SK-N-SH (cell line): ENCODE data around the gene ZNG1A. TPM values are rescaled to one million over a fixed set of nuclear protein-coding genes. Genes with fewer than 3 reads are reported as not detected.
"Not testable (repeated sequence)": the region's sequence is repeated elsewhere in the genome, so short reads cannot be mapped to it uniquely, and the experiment has no call there.

Experiments
- CTCF ChIA-PET: fragments of 300-600, 350-600 bp; formaldehyde crosslinking; extraction: SDS; loops from one replicate; lab custom pipeline; 2021; lab: Yijun Ruan, JAX
- POLR2A ChIA-PET: fragments of 350-600 bp; sonication (Branson Sonifier 250); formaldehyde crosslinking; extraction: SDS; loops from one replicate; lab custom pipeline; 2020; ENCODE audit warnings: antibody characterized with exemption, inconsistent platforms; lab: Yijun Ruan, JAX
- DNase-seq: peaks from one replicate; pipeline ENCODE4 v3.0.0; 2012
- H2AFZ ChIP-seq: fragments of 200-600 bp; sonication (generic); 2 replicates; pipeline ENCODE4 v1.8.1; 2016; ENCODE audit warnings: antibody characterized with exemption, mild to moderate bottlenecking, low read depth
- H3F3A ChIP-seq: fragments of 200-600 bp; sonication (generic); replicated peaks from 2 replicates; pipeline ENCODE3; 2016; ENCODE audit warnings: antibody characterized with exemption, mild to moderate bottlenecking; ENCODE audit not compliant: insufficient read depth
- H3K27ac ChIP-seq, 2 experiments: fragments of 200-500 bp in 1 of 2; fragments of 200-600 bp in 1 of 2; sonication (Bioruptor generic) in 1 of 2; sonication (generic), shearing (Covaris generic) in 1 of 2; 2 replicates each; pipeline versions ENCODE4 v1.5.1 to v1.6.1; 2014 to 2016; ENCODE audit warnings: low read depth in 2 of 2, inconsistent platforms in 1 of 2, low read length in 1 of 2, mild to moderate bottlenecking in 1 of 2, mixed read lengths in 1 of 2
- H3K27me3 ChIP-seq: fragments of 200-600 bp; sonication (generic), shearing (Covaris generic); 2 replicates; pipeline ENCODE4 v1.6.1; 2016; ENCODE audit warnings: mixed run types; ENCODE audit not compliant: insufficient read depth
- H3K36me3 ChIP-seq, 2 experiments: fragments of 200-500 bp in 1 of 2; fragments of 200-600 bp in 1 of 2; sonication (Bioruptor generic) in 1 of 2; sonication (generic) in 1 of 2; replicated peaks in 1 of 2; 2 replicates each; pipeline versions ENCODE3 to v1.5.1; 2014 to 2016; ENCODE audit warnings: low read length in 1 of 2, mild to moderate bottlenecking in 1 of 2; ENCODE audit not compliant: insufficient read depth in 2 of 2, control insufficient read depth in 1 of 2
- H3K4me1 ChIP-seq, 2 experiments: fragments of 200-500 bp in 1 of 2; fragments of 200-600 bp in 1 of 2; sonication (Bioruptor generic) in 1 of 2; sonication (generic), shearing (Covaris generic) in 1 of 2; 2 replicates each; pipeline versions ENCODE4 v1.5.1 to v1.6.1; 2014 to 2016; ENCODE audit warnings: low read depth in 1 of 2, low read length in 1 of 2, mixed run types in 1 of 2; ENCODE audit not compliant: insufficient read depth in 2 of 2, control insufficient read depth in 1 of 2
- H3K4me2 ChIP-seq: fragments of 200-600 bp; sonication (generic), shearing (Covaris generic); 2 replicates; pipeline ENCODE4 v1.6.1; 2017; ENCODE audit warnings: mixed run types
- H3K4me3 ChIP-seq, 2 experiments: fragments of 200-500 bp in 1 of 2; fragments of 200-600 bp in 1 of 2; sonication (Bioruptor generic) in 1 of 2; sonication (generic), shearing (Covaris generic) in 1 of 2; 2 replicates each; pipeline versions ENCODE4 v1.5.1 to v1.8.1; 2014 to 2016; ENCODE audit warnings: low read depth in 2 of 2, inconsistent platforms in 1 of 2, low read length in 1 of 2, mild to moderate bottlenecking in 1 of 2, mixed read lengths in 1 of 2, moderate library complexity in 1 of 2
- H3K79me2 ChIP-seq: fragments of 200-600 bp; sonication (generic); 2 replicates; pipeline ENCODE4 v1.8.1; 2017; ENCODE audit warnings: mild to moderate bottlenecking; ENCODE audit not compliant: insufficient read depth
- H3K9ac ChIP-seq: fragments of 200-600 bp; sonication (generic); 2 replicates; pipeline ENCODE4 v1.6.1; 2017; ENCODE audit warnings: mixed run types
- H3K9me2 ChIP-seq: fragments of 200-600 bp; sonication (generic); 2 replicates; pipeline ENCODE4 v1.6.1; 2017; ENCODE audit warnings: mixed run types
- H3K9me3 ChIP-seq: fragments of 200-600 bp; sonication (generic); 2 replicates; pipeline ENCODE4 v1.6.1; 2017; ENCODE audit warnings: mixed run types, mild to moderate bottlenecking, moderate library complexity
- H4K20me1 ChIP-seq: fragments of 200-600 bp; sonication (generic); 2 replicates; pipeline ENCODE4 v1.6.1; 2017; ENCODE audit warnings: mild to moderate bottlenecking, mixed run types; ENCODE audit not compliant: insufficient read depth
- EZH2phosphoT487 ChIP-seq: fragments of 200-600 bp; sonication (generic); IDR thresholded peaks from 2 replicates; pipeline ENCODE4 v1.6.1; 2017; ENCODE audit warnings: low read depth, mixed run types, mild to moderate bottlenecking, antibody characterized with exemption, moderate library complexity, borderline replicate concordance
- WGBS: methylation state at CpG from one replicate; pipeline ENCODE4 v1.1.6; 2017; ENCODE audit warnings: low lambda C conversion rate; 5-methylcytosine and 5-hydroxymethylcytosine counted together
- polyA plus RNA-seq, 3 experiments: library from polyadenylated mRNA; depleted of rRNA; stranded (reverse); fragments of >200 nt; gene quantifications; 2 replicates each; pipeline ENCODE4 v1.2.3, GENCODE V29; 2012

ZNG1A gene
- polyA plus RNA-seq, 1 of the 3 experiments (the other 2 are of a cell fraction) = 14.3 TPM

DNA sequence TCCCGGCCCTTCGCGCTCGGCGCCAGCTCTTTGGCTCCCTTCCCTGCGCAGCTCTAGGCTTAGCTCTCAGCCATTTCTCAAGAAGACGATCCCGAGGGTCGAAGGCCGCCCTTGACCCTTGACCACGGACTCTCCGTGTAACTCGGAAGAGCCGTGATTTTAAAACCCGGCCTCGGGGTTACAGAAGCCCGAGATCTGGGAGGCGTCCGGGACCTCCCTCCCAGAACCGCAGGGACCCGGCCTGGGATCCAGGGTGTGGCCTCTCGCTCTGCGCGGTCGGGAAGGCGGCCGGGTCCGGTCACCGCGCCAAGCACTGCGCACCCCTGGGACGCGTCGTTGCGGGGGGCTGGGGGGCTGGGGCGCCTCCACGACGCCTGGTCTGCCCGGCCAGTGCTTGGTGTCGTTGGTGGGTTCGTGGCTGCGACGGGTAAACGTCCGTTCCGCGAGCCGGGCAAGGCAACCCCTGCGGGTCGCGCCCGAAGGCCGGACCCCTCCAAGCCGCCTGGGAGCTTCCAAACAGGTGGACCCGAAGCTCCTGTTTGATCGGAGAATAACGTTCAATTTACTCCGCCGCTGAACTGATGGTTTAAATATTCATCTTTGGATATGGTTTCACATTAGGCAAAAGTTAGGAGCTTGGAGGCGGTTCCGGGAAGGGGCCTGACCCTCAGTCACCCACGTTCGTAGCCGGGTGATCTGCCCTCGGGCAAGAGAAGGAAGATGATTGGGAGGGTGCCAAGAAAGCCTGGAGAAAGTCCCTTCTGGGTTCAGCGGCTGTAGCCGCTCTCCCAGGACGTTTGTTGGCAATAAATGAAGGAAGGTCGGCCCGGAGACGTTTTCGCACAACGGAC lies 64.4 kb downstream of the ZNG1A start:
- H3K27ac ChIP-seq, H3K36me3 ChIP-seq, H3K9me3 ChIP-seq, H3K4me3 ChIP-seq, H3K9ac ChIP-seq, H2AFZ ChIP-seq, DNase-seq, H3K79me2 ChIP-seq, H3K9me2 ChIP-seq, H4K20me1 ChIP-seq, POLR2A ChIA-PET, H3K4me1 ChIP-seq, CTCF ChIA-PET, H3F3A ChIP-seq: not testable (repeated sequence)
- 5% methylated on average over 29 of the region's 73 CpGs for WGBS
- peaks cover 39% of the 10 kb centered on the region for H3K27me3 ChIP-seq
- H3K4me2 ChIP-seq = peak overlapping the region; percentile 51; the same call in 1 of the 2 replicates

DNA sequence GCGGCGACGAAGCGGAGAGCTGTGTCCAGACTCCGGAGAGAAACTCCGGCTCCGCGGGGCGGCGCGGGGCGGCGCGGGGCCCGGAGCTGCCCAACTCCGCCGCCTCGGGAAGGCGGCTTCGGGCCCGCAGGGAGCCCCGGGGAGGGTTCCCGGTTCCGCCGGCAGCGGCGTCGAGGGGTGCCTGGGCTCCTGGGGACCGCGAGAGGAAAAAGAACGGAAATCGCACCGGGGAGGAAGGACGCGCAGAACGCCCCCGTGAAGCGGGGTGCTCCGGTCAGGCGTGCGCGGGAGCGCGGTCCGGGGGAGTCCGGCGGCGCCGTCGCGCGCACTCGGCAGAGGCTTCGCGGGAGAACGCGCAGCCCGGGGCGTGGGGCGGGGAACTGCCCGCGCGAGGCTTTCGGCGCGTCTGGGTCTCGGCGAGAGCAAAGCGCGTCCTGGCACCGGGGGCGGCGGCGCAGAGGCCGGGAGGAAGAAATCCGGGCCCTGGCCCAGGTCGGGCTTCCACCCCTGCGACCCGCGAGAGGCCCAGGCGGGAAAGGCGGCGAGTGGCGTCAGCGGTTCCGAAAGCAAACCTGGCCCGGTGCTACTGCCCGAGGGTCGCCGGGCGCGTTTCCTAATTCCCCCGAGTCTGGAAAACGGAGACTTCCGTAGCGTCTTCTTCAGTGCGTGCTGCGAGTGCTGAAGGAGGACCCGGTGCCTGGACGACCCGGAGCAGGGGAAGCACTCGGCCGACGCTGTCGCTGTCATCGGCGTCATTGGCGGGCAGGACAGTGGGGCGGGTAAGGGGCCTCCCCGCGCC lies 65.2 kb downstream of the ZNG1A start:
- H4K20me1 ChIP-seq, POLR2A ChIA-PET, H3K79me2 ChIP-seq, H3K36me3 ChIP-seq, H3F3A ChIP-seq, H3K27ac ChIP-seq, H3K9ac ChIP-seq, H3K9me2 ChIP-seq, H2AFZ ChIP-seq, H3K4me1 ChIP-seq: not testable (repeated sequence)
- H3K27me3 ChIP-seq = peaks cover 47% of the 10 kb centered on the region
- peak overlapping the region; percentile 51; the same call in 1 of the 2 replicates for H3K4me2 ChIP-seq
- peak; percentile 99 for TF ChIP-seq EZH2phosphoT487
- TF ChIP-seq, all 33 proteins: peak for 1; not testable (repeated sequence) for 32
- H3K9me3 ChIP-seq, CTCF ChIA-PET: not testable (repeated sequence)
- DNase-seq = peak; percentile 49
- peak overlapping the region in 1 of 2 experiments; percentile 10; a peak in 1 of 4 replicates for H3K4me3 ChIP-seq
- 1% methylated on average over 44 of the region's 111 CpGs for WGBS

DNA sequence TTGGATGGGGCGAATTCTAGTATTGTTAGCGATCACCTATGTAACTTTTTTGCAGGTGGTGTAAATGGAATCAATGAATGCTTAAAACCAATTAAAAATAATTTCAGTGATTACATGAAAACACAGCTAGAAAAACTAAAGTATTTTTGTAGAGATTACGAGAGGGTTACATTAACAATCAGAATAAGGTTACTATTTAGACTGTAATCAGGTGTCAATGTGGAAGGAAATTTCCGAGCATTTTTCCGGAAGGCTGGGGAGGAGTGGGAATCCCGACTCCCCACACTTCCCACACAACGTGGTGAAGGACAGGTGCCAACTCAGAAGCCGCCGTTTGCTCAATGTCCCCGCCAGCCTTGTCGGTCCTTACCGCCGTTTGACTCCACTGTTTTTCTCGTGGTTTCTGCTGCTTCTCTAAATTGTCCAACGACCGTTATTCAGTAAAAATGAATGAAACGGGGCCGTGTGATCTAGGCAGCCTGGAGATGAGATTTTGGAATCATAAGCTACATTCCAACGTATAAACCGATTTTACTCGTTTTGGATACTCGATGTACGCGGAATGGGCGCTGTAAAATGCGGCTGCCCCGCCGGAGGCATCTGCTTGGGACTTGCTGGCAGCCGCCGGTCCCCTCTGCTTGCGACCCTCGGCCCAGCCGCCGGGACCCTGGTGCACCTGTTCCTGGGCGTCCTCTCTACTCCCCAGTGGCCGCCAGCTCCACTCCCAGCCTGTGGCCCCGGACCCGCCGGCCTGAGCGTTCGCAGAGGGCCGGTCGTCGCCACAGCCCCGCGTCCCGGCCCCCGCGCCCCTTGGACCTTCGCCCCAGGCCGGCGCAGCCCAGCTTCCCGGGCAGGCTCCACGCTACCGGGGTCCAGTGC lies 66.0 kb downstream of the ZNG1A start:
- H2AFZ ChIP-seq, CTCF ChIA-PET, H3F3A ChIP-seq, H3K9me3 ChIP-seq, DNase-seq, H3K4me3 ChIP-seq, H3K79me2 ChIP-seq, H3K36me3 ChIP-seq, H4K20me1 ChIP-seq, POLR2A ChIA-PET, H3K9ac ChIP-seq, H3K27ac ChIP-seq, H3K4me1 ChIP-seq, H3K9me2 ChIP-seq: not testable (repeated sequence)
- Histone ChIP-seq H3K4me2 (peak overlapping the region; percentile 51; the same call in 1 of the 2 replicates), H3K27me3 (peaks cover 48% of the 10 kb centered on the region)
- 15% methylated on average over 33 of the region's 55 CpGs for WGBS

- H3K9me3 ChIP-seq, H3K36me3 ChIP-seq, H3K4me2 ChIP-seq, POLR2A ChIA-PET, DNase-seq, H3K27ac ChIP-seq, H3K9ac ChIP-seq, H3K4me1 ChIP-seq, H3K4me3 ChIP-seq, H3F3A ChIP-seq, H2AFZ ChIP-seq, CTCF ChIA-PET, H3K9me2 ChIP-seq, H4K20me1 ChIP-seq, H3K79me2 ChIP-seq: not testable (repeated sequence)
- peaks cover 61% of the 10 kb centered on the region for H3K27me3 ChIP-seq
- under 1% methylated on average over 4 of the region's 4 CpGs for WGBS
Observed at GRCh38 chr9:110672-111071, 68.2 kb downstream of the ZNG1A start.

DNA sequence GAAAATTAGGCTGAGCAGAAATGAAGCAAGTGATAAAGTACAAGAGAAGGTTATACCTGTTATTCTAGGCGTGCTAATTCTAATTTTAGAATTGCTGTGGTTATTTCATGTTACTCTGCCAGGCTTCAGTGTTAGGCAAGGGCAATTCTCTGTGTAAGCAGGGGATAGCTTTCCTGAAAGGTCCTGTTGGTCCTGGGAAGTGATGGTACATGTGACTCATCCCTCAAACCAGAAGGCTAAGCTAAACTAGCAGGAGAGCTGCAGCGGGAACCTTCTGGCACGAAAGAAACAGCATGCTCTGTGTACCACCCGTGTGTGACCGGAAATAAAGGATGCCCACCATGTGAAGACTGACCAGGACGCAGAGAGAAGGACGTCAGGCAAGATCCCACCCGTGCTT lies 69.3 kb downstream of the ZNG1A start:
- H4K20me1 ChIP-seq, H3K4me2 ChIP-seq, H3K4me3 ChIP-seq, H3K79me2 ChIP-seq, CTCF ChIA-PET, H3K36me3 ChIP-seq, H3K9ac ChIP-seq, POLR2A ChIA-PET, H3K9me2 ChIP-seq, H3K4me1 ChIP-seq, H2AFZ ChIP-seq, H3K9me3 ChIP-seq, H3F3A ChIP-seq, DNase-seq, H3K27ac ChIP-seq: not testable (repeated sequence)
- 0% methylated on average over 6 of the region's 8 CpGs for WGBS
- peaks cover 55% of the 10 kb centered on the region for H3K27me3 ChIP-seq
